ENCODE measurements around the gene ZNF672. TPM values are rescaled to one million over a fixed set of nuclear protein-coding genes. Genes with fewer than 3 reads are reported as not detected.

ZNF672 gene
- total RNA-seq, 4 donors from 2014 or later, result 16.5 to 25.6 (median 19.7) TPM

DNA sequence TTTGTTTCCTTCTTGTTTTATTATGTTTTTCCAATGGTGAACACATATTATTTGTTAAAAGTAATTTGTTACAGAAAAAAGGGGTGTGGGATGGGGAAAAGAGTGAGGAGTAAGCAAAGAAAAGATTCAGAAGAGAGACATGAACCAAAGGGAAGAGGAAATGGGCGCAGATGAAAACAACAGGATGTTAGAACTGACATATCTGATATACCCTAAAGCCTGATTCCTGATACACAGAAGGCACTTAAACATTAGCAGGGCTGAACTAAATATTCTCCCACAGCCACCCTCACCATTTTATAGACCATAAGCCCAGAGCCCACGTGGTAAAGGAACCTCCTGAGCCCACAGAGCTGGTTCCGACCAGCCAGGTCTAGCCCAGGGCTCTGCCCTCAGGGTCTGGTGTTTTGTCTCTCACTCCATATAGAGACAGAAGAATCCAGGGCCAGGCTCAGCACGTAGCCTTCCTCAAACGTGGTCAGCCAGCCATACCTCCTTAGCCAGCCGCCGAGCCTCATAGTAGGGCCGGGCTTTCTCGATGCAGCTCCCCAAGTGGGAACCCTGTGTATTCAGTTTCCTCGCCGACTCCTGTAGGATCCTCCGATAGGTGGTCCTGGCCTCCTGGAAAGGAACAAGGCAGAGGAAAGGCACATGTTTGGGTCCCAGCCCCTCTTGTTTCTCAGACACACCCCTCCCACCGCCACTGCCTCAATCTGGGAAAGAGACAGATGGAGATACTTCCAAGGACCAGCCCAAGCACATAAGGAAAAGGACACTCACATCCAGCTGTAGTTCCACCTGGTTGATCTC is 21.8 kb upstream of the ZNF672 start:
- TF ChIP-seq, protein P1, sequence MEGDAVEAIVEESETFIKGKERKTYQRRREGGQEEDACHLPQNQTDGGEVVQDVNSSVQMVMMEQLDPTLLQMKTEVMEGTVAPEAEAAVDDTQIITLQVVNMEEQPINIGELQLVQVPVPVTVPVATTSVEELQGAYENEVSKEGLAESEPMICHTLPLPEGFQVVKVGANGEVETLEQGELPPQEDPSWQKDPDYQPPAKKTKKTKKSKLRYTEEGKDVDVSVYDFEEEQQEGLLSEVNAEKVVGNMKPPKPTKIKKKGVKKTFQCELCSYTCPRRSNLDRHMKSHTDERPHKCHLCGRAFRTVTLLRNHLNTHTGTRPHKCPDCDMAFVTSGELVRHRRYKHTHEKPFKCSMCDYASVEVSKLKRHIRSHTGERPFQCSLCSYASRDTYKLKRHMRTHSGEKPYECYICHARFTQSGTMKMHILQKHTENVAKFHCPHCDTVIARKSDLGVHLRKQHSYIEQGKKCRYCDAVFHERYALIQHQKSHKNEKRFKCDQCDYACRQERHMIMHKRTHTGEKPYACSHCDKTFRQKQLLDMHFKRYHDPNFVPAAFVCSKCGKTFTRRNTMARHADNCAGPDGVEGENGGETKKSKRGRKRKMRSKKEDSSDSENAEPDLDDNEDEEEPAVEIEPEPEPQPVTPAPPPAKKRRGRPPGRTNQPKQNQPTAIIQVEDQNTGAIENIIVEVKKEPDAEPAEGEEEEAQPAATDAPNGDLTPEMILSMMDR (IDR thresholded peaks at IDR 0.05; ENCODE audit: low read depth), result no peak

DNA sequence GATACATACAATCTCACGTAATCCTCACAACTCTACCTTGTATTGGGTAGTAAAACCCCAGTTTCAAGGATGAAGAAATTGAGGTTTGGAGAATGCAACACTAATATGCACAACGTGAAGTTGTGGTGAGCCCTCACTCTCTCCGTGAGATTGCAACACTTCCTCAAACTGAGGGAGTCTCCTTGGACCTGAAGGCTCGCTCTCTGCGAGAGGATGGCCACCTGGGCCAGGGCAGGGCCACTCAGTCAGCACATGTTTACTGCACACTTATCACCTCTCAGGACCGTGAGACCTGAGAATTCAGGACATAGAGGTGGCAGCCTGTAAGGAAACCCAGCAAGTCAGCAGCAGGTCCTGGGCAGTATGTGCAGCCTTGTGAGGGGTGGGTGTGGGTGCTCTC is 21.0 kb upstream of the ZNF672 start:
- TF ChIP-seq, protein P1 (IDR thresholded peaks at IDR 0.05; ENCODE audit: low read depth), result no peak

DNA sequence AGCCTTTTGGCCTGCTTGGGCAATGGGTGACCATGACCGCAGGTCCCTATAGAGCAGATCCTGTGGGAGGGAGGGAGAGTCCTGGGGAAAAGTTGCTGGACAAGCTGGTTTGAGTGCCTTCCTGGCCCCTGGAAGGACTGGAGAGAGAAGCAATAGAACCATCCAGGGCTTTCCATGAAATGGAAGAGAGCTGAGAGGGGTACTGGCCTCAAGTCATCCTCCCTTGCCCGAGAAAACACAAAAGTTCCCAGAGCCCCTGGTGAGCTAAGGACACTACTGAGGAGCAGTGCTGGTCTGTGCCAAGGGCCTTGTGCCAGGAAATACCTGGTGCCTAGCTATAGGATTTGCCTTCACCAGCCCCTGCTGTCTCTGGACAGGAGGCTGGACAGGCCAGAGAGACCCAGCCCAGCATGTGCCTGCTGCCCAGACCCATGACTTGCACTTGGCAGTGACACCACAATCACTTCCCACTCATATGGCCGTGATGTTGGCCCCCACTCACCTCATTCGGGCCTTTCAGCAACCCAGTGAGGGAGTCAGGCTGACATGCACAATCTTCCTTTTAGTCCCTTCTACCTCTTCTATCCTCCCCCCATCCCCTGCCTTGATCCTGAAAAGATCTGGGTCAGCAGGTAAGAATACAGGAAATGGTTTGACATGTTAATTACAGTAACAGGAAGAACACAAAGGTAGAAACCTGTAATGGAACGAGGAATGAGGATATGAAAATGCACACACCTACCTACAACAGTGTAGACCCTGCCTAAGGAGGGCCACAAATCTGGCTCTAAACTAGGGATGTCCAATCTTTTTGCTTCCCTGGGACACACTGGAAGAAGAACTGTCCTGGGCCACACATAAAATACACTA is 19.3 kb upstream of the ZNF672 start:
- TF ChIP-seq, protein P1 (IDR thresholded peaks at IDR 0.05; ENCODE audit: low read depth), result no peak

- TF ChIP-seq, protein P1 (IDR thresholded peaks at IDR 0.05; ENCODE audit: low read depth), result no peak
Measured at GRCh38 chr1:248820041-248820585, 17.9 kb upstream of the ZNF672 start.

- TF ChIP-seq, protein P1 (IDR thresholded peaks at IDR 0.05; ENCODE audit: low read depth), result no peak
Measured at GRCh38 chr1:248821101-248821500, 16.9 kb upstream of the ZNF672 start.

GRCh38 chr1:248821641-248822040 is 16.4 kb upstream of the ZNF672 start:
- TF ChIP-seq, protein P1 (IDR thresholded peaks at IDR 0.05; ENCODE audit: low read depth), result no peak
